Activated CD4-positive, alpha-beta memory T cell treated with anti-CD3 and anti-CD28 coated beads, Interleukin-2, amount 10 ng/mL, durations not matched to agents 7 days and 5 days (primary cell): Measurements from ENCODE around the gene KL. TPM values are rescaled to one million over a fixed set of nuclear protein-coding genes. Genes with fewer than 3 reads are reported as not detected.

Experiments
- CTCF ChIA-PET: fragments of 350-600 bp; sonication (Branson Sonifier 250); formaldehyde crosslinking; loops from one replicate; lab custom pipeline; 2021; ENCODE audit warnings: antibody characterized with exemption, inconsistent platforms; lab: Charles Lee
- POLR2A ChIA-PET: fragments of 350-600 bp; sonication (Branson Sonifier 250); formaldehyde crosslinking; loops from one replicate; lab custom pipeline; 2021; ENCODE audit warnings: antibody characterized with exemption; lab: Charles Lee
- DNase-seq: peaks from one replicate; pipeline ENCODE4 v3.0.0-alpha.2; 2020
- H3K27ac Mint-ChIP-seq: one replicate; pipeline ENCODE4 v1.8.0; 2021; ENCODE audit warnings: mild to moderate bottlenecking, mixed read lengths
- H3K27me3 Mint-ChIP-seq: one replicate; pipeline ENCODE4 v1.8.0; 2021; ENCODE audit warnings: mixed read lengths
- H3K36me3 Mint-ChIP-seq: one replicate; pipeline ENCODE4 v1.8.0; 2021; ENCODE audit warnings: low read depth, mixed read lengths
- H3K4me1 Mint-ChIP-seq: one replicate; pipeline ENCODE4 v1.8.0; 2021; ENCODE audit warnings: mixed read lengths
- H3K4me3 Mint-ChIP-seq: one replicate; pipeline ENCODE4 v1.8.0; 2021; ENCODE audit warnings: mild to moderate bottlenecking, mixed read lengths
- H3K9me3 Mint-ChIP-seq: one replicate; pipeline ENCODE4 v1.8.0; 2021; ENCODE audit warnings: mixed read lengths
- total RNA-seq, 2 experiments: library from RNA; stranded (reverse); gene quantifications; one replicate each; pipeline ENCODE4 v1.2.3, GENCODE V29; 2021

Gene KL
- total RNA-seq, 2 experiments from 2014 or later, result 0.05 to 0.08 TPM

DNA sequence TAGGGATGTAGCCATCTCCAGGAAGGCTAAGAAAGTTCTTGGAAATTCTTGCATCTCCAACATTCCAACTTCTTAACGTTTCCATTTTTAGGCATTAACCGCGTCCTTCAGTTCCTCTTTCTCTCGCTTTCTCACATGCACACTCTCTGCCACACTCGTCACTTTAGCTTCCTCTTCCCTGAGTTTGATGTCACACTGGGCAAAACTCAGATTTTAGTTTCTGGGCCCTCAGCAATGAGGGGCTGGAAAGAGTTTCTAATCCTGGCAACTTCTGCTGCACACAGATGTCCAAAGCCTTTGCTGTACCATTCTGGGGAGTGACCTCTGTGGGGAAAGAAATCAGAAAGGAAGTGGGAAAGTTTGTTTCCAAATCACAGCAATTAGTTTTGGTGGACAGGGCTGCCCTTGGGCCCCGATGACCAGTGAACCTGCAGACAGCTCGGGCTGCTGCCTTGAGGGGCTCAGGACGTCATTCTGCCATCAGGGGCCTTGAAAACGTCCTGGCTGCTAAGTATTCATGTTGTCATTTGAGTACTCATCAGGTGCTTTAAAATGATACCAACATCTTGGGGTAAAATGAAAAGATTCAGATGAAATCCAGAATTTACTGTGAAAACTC, 89.3 kb downstream of the KL start:
- peaks cover 4% of the 10 kb centered on the region for H3K27me3 Mint-ChIP-seq
- ChIA-PET CTCF (no interaction called here), POLR2A (no interaction called here)
- no peak for DNase-seq
- no peak overlapping the region for H3K27ac Mint-ChIP-seq
- no peak overlapping the region for H3K4me3 Mint-ChIP-seq
- H3K4me1 Mint-ChIP-seq, result no peaks in the 10 kb centered on the region
- no peaks in the 10 kb centered on the region for H3K36me3 Mint-ChIP-seq
- no peaks in the 10 kb centered on the region for H3K9me3 Mint-ChIP-seq

DNA sequence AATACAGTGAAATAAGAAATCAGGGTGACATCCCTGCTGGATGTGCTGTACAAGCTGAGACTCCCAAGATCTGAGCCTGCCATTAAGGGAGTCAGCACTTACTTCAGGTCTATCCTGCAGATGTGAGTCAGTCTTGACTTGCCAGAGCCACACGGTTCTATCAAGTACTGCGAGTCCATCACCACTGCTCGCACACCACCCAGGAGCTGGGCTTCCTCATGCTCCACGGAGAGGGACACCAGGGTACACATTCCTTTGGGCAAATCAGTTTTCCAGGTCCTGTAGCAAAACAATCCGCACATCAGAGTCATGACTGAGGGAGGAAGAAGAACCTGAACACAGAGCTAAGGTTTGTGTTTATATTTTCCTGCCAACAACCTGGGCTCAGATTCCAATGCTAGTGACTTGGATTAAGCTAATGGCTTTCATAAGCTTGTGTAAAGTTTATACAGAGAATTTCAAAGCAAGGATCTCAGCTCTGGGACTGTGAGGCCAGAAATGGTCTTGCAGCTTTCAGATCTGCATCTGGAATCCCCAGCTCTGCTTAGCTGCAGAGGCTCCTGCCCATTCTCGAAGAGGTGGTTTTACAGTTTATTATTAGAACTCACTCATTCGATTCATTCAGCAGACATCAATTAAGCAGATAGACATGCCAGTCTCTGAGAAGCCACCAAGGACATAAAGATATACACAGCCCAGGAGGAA, 90.6 kb downstream of the KL start:
- Mint-ChIP-seq H3K27me3 (peaks cover 2% of the 10 kb centered on the region), H3K27ac (no peak overlapping the region), H3K9me3 (no peaks in the 10 kb centered on the region), H3K4me3 (no peak overlapping the region), H3K36me3 (no peaks in the 10 kb centered on the region), H3K4me1 (no peaks in the 10 kb centered on the region)
- ChIA-PET CTCF (no interaction called here), POLR2A (no interaction called here)
- DNase-seq, result no peak

DNA sequence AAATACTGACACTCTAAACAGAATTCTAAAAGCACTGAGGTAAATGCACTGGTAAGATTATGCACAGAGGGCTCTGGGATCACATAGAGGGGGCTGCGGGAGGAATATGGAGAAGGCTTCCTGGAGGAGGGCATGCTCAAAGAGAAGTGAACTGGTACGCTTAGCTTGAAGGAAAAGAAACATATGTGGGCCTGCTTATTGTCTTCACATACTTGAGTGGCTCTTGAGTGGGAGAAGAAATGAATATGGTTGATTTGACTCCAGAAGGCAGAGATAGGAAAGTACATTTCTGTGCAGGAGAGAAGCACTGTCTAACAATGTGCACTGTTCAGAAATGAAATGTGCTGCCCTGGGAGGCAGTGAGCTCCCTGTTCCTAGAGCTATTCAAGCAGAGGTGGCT, 91.1 kb downstream of the KL start:
- Mint-ChIP-seq H3K36me3 (no peaks in the 10 kb centered on the region), H3K27me3 (no peaks in the 10 kb centered on the region), H3K4me1 (no peaks in the 10 kb centered on the region), H3K4me3 (no peak overlapping the region), H3K9me3 (no peaks in the 10 kb centered on the region), H3K27ac (no peak overlapping the region)
- no peak for DNase-seq
- POLR2A ChIA-PET, result no interaction called here
- CTCF ChIA-PET, result no interaction called here

DNA sequence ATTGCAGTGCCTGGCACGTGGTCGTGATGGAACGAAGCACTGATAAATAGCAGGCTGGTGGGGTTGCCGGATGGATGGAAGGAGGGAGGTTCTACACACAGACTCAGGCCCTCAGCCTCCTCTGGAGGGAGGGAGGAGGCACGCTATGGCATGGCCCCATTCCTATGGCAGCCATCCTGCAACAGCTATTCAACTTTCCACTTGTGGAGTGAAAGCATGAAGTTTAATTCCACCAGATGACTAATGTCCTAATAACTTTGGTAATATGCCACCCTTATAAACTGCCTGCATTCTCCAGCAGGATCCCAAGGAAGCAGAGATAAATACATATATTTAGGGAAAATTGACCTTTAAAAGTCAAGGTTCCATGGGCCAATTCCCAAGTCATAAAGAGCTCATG, 92.4 kb downstream of the KL start:
- H3K27ac Mint-ChIP-seq, result no peak overlapping the region
- ChIA-PET POLR2A (no interaction called here), CTCF (no interaction called here)
- no peaks in the 10 kb centered on the region for H3K36me3 Mint-ChIP-seq
- H3K4me3 Mint-ChIP-seq, result no peak overlapping the region
- no peaks in the 10 kb centered on the region for H3K9me3 Mint-ChIP-seq
- H3K4me1 Mint-ChIP-seq, result no peaks in the 10 kb centered on the region
- no peak for DNase-seq
- H3K27me3 Mint-ChIP-seq, result no peaks in the 10 kb centered on the region

DNA sequence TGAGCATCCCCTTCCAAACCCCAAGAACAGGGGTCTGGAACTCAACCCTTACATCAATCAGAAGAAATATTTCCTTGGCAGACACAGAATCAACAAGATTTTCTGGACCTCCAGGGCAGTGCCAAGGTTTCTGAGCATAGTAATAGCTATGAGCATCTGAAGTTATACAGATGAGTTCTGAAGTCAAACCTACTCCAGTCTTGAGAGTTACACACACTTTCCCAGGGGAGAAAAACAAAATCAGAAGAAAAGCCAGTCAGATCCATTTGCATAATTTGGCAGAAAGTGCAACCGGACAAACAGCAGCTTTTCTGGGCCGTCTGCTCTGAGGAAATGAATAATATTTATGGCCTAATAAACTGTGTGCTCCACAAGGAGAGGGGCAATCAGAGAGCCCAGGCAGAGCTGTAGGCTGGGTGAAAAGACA, 93.1 kb downstream of the KL start:
- ChIA-PET POLR2A (no interaction called here), CTCF (no interaction called here)
- H3K27me3 Mint-ChIP-seq, result no peaks in the 10 kb centered on the region
- no peaks in the 10 kb centered on the region for H3K36me3 Mint-ChIP-seq
- no peak for DNase-seq
- no peaks in the 10 kb centered on the region for H3K4me1 Mint-ChIP-seq
- no peak overlapping the region for H3K27ac Mint-ChIP-seq
- no peak overlapping the region for H3K4me3 Mint-ChIP-seq
- H3K9me3 Mint-ChIP-seq, result no peaks in the 10 kb centered on the region

DNA sequence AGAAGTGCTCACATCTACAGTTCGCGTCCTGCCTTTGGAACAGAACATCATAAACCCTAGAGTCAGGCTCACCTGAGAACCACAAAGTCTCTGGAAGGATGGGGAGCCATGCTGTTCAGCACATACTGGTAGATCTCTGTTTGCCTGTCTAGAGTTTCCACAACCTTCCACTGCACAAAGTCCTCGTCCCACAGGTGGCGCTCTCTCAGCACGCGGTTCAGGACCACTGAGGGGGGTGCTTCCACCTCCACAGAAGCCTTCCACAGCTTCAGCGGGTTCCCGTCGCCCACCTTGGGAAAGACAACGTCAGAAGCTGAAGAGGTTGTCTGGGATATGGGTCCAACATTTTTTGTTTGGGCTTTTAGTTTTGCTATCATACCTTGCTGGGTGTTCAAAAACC, 93.6 kb downstream of the KL start:
- H3K27ac Mint-ChIP-seq, result no peak overlapping the region
- ChIA-PET POLR2A (no interaction called here), CTCF (no interaction called here)
- no peak for DNase-seq
- H3K9me3 Mint-ChIP-seq, result no peaks in the 10 kb centered on the region
- no peak overlapping the region for H3K4me3 Mint-ChIP-seq
- no peaks in the 10 kb centered on the region for H3K36me3 Mint-ChIP-seq
- no peaks in the 10 kb centered on the region for H3K4me1 Mint-ChIP-seq
- H3K27me3 Mint-ChIP-seq, result no peaks in the 10 kb centered on the region

DNA sequence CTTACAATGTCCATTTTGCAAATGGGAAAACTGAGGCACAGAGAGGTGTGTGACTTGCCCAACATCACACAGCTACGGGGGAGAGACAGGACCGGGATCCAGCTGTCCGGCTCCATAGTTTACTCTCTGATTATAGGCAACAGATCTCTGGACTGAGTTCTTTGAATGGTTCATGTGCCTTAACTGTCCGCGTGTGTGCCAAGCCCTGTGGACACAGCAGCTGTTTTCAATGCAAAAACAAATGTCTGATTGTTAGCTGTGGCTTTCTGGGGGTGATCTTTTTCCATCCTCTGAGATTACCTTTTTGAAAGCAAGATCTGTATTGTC, 94.1 kb downstream of the KL start:
- no peaks in the 10 kb centered on the region for H3K9me3 Mint-ChIP-seq
- CTCF ChIA-PET, result no interaction called here

DNA sequence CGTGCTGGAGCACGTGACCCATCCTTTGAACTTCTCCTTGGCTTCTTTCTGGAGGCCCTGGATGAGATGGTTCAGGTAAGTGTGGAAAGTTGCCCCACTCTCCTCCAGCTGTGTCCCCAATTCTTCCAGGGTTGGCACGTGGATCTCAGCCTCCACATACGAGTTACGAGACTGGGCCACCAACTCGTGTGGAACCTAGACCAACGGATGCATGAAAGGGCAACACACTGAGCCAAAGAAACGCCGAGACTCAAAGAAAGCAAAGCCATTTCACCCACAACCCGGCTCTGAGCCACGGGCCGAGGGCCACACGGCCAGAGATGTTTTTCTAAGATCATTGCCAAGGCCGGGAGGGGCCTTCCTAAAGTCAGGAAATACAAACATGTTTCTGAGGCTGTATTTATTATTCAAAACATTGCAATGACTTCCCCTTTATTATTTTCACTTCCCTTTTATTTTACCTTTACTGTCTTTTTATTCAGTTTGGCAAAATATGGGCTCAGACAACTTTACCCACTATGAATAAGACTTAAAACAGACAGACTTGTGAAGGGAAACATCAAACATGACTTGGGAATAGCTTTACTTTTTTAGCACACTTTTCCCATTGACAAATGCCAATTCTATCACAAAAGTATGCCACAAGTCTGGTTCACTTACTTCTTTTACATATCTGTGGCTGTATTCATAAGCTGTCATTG, 94.6 kb downstream of the KL start:
- no peaks in the 10 kb centered on the region for H3K27me3 Mint-ChIP-seq
- ChIA-PET CTCF (no interaction called here), POLR2A (no interaction called here)
- H3K9me3 Mint-ChIP-seq, result no peaks in the 10 kb centered on the region
- DNase-seq, result no peak
- no peaks in the 10 kb centered on the region for H3K36me3 Mint-ChIP-seq
- H3K4me1 Mint-ChIP-seq, result no peaks in the 10 kb centered on the region
- no peak overlapping the region for H3K4me3 Mint-ChIP-seq
- H3K27ac Mint-ChIP-seq, result no peak overlapping the region

More for the DNA sequence above, 94.1 kb downstream of the KL start:
- H3K4me1 Mint-ChIP-seq, result no peaks in the 10 kb centered on the region
- H3K4me3 Mint-ChIP-seq, result no peak overlapping the region
- no peaks in the 10 kb centered on the region for H3K27me3 Mint-ChIP-seq
- no peak for DNase-seq
- no peak overlapping the region for H3K27ac Mint-ChIP-seq
- H3K36me3 Mint-ChIP-seq, result no peaks in the 10 kb centered on the region
- POLR2A ChIA-PET, result no interaction called here

DNA sequence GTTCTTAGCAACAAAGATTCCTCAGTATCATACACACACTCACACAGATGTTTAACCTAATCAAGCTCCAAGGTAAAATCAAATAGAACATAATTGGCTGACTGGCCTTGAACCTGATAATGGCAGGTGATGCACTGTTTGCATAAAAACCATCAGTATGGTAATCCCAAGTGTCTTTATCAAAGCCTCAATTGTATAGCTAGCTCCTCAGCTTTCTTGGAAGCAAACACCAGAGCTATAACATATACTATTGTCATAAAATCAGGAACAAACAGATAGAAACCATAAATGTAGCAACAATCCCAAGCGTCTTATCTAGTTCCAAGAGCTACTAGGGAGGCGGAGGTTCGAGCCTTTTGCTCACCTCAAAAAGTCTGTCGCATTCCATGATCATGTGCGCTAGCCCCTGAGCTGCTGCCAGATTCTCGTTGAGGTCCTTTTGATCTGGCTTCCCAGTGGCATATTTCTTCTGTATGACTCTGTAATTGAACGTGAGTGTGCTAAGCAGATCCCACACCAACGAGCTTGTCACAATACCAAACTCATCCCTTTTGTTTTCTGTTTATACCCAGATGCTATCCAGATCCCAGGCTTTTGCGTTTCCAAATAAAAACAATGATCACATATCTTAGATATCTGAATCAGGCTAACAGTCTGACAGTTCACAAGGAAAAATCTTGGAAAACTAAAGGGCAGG, 95.3 kb downstream of the KL start:
- Mint-ChIP-seq H3K36me3 (no peaks in the 10 kb centered on the region), H3K4me3 (no peak overlapping the region), H3K4me1 (no peaks in the 10 kb centered on the region), H3K27ac (no peak overlapping the region), H3K27me3 (peaks cover 1% of the 10 kb centered on the region), H3K9me3 (no peaks in the 10 kb centered on the region)
- ChIA-PET CTCF (no interaction called here), POLR2A (no interaction called here)
- DNase-seq, result no peak

DNA sequence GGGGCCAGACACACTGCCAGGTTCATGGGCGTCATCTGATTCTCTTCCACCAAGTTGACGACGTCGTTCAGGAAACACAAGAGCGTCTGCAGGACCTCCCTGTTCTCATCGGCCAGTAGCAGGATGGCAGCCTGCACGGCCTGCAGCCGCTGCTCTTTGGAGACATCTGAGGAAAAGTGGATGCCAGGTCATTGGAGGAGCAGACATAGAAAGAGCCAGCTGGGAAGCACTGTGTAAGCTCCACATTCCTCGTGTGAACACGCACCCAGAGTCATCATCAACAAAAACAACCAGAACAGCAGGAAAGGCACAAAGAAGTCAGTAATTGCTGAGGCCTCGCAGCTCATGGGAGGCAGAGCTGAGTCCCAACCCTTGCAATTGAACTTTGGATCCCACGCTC, 96.5 kb downstream of the KL start:
- no peaks in the 10 kb centered on the region for H3K4me1 Mint-ChIP-seq
- ChIA-PET CTCF (no interaction called here), POLR2A (no interaction called here)
- no peak overlapping the region for H3K4me3 Mint-ChIP-seq
- no peaks in the 10 kb centered on the region for H3K36me3 Mint-ChIP-seq
- no peaks in the 10 kb centered on the region for H3K9me3 Mint-ChIP-seq
- H3K27me3 Mint-ChIP-seq, result peaks cover 1% of the 10 kb centered on the region
- DNase-seq, result no peak
- no peak overlapping the region for H3K27ac Mint-ChIP-seq

DNA sequence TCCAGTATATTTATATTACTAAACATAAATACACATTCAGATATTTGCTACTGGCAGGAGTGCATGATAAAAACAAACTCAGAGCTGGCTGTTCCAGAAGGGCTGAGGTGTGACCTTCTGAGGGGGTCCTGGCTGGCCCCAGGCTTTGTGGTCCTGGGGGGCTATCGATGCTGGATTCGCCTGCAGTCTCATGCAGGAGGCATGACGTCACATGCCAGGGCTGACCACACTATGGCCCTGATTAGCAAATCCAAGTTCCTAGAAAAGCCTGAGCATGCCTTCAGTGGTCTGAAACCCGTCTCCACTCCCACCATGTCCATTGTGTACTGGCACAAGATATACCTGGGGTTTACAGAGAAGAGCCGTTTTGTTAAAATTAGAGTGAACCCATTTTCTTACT, 97.9 kb downstream of the KL start:
- ChIA-PET CTCF (no interaction called here), POLR2A (no interaction called here)
- no peak for DNase-seq
- Mint-ChIP-seq H3K27ac (no peak overlapping the region), H3K4me1 (no peaks in the 10 kb centered on the region), H3K27me3 (peaks cover 1% of the 10 kb centered on the region), H3K4me3 (no peak overlapping the region), H3K36me3 (no peaks in the 10 kb centered on the region), H3K9me3 (no peaks in the 10 kb centered on the region)

DNA sequence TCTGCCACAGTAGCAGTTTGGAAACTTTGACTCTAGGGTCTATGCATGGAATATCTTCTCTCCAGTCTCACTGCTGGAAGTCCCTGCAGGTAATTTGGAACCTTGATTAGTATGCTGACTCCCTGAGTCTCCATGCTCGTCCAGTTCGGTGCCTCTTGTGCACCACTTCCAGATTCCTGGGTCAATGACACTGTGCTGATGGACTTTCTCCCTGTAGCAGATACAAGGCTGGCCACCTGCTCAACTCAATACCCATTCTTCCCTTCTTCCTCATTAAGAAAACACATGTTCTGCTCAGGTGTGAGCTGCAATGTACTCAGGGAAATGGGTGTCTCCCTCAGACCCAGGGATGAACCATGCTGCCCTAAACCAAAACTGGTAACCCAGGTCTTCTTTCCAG, 99.1 kb downstream of the KL start:
- POLR2A ChIA-PET, result no interaction called here
- CTCF ChIA-PET, result no interaction called here
- peaks cover 1% of the 10 kb centered on the region for H3K27me3 Mint-ChIP-seq
- H3K36me3 Mint-ChIP-seq, result no peaks in the 10 kb centered on the region
- no peaks in the 10 kb centered on the region for H3K4me1 Mint-ChIP-seq
- DNase-seq, result no peak
- no peaks in the 10 kb centered on the region for H3K9me3 Mint-ChIP-seq
- H3K27ac Mint-ChIP-seq, result no peak overlapping the region
- no peak overlapping the region for H3K4me3 Mint-ChIP-seq
